ENCODE data around the gene FNDC5. TPM values are rescaled to one million over a fixed set of nuclear protein-coding genes. Genes with fewer than 3 reads are reported as not detected.

The FNDC5 gene
- total and polyA plus RNA-seq, 8 donors = 4.6 to 13.3 (median 8.9) TPM; not detected in 1

GRCh38 chr1:32878637-32879041 lies 7.9 kb upstream of the FNDC5 start:
- no peaks in the 10 kb centered on the region for H3K9me3 ChIP-seq

GRCh38 chr1:32878183-32878582 lies 7.5 kb upstream of the FNDC5 start:
- no peaks in the 10 kb centered on the region for H3K36me3 ChIP-seq
- ATAC-seq = no peak
- H3K9me3 ChIP-seq = no peaks in the 10 kb centered on the region
- intact Hi-C loops (cut with DNase I) = loop anchor here in 1 of 2 donors (10.0 kb wide), 1 partner anchor 207 kb away; the partner anchor contains the start of gene AZIN2
- peaks cover 0 to 56% of the 10 kb centered on the region in 2 donors for H3K27me3 ChIP-seq
- H3K4me3 ChIP-seq = no peak overlapping the region
- no peak overlapping the region for H3K27ac ChIP-seq
- DNase-seq = peak in 1 of 4 donors; percentile 13
- no peaks in the 10 kb centered on the region for H3K4me1 ChIP-seq
- TF ChIP-seq, protein P1, sequence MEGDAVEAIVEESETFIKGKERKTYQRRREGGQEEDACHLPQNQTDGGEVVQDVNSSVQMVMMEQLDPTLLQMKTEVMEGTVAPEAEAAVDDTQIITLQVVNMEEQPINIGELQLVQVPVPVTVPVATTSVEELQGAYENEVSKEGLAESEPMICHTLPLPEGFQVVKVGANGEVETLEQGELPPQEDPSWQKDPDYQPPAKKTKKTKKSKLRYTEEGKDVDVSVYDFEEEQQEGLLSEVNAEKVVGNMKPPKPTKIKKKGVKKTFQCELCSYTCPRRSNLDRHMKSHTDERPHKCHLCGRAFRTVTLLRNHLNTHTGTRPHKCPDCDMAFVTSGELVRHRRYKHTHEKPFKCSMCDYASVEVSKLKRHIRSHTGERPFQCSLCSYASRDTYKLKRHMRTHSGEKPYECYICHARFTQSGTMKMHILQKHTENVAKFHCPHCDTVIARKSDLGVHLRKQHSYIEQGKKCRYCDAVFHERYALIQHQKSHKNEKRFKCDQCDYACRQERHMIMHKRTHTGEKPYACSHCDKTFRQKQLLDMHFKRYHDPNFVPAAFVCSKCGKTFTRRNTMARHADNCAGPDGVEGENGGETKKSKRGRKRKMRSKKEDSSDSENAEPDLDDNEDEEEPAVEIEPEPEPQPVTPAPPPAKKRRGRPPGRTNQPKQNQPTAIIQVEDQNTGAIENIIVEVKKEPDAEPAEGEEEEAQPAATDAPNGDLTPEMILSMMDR (IDR thresholded peaks at IDR 0.05) = no peak

More at GRCh38 chr1:32878637-32879041, 7.9 kb upstream of the FNDC5 start:
- no peak overlapping the region for H3K4me3 ChIP-seq
- H3K36me3 ChIP-seq = no peaks in the 10 kb centered on the region
- TF ChIP-seq, protein P1 (IDR thresholded peaks at IDR 0.05) = no peak
- no peak overlapping the region for H3K27ac ChIP-seq
- no peaks in the 10 kb centered on the region for H3K4me1 ChIP-seq
- no peak for ATAC-seq
- intact Hi-C loops (cut with DNase I) = loop anchor here in 1 of 2 donors (10.0 kb wide), 1 partner anchor 206 kb away; the partner anchor contains the start of gene AZIN2
- peaks cover 0 to 53% of the 10 kb centered on the region in 2 donors for H3K27me3 ChIP-seq
- DNase-seq = no peak

GRCh38 chr1:32877211-32878110 lies 6.7 kb upstream of the FNDC5 start:
- intact Hi-C loops (cut with DNase I) = loop anchor here in 1 of 2 donors (10.0 kb wide), 1 partner anchor 207 kb away; the partner anchor contains the start of gene AZIN2
- ATAC-seq = no peak
- no peaks in the 10 kb centered on the region for H3K36me3 ChIP-seq
- no peak overlapping the region for H3K27ac ChIP-seq
- H3K4me1 ChIP-seq = peaks cover 0 to 2% of the 10 kb centered on the region in 2 donors
- H3K9me3 ChIP-seq = no peaks in the 10 kb centered on the region
- peaks cover 0 to 58% of the 10 kb centered on the region in 2 donors for H3K27me3 ChIP-seq
- H3K4me3 ChIP-seq = no peak overlapping the region
- DNase-seq = peak in 1 of 4 donors; percentile 30
- TF ChIP-seq, protein P1 (IDR thresholded peaks at IDR 0.05) = no peak

GRCh38 chr1:32876341-32877210 lies 5.9 kb upstream of the FNDC5 start:
- TF ChIP-seq, protein P1 (IDR thresholded peaks at IDR 0.05) = peak; percentile 88 to 93

More at GRCh38 chr1:32876341-32877210, 5.9 kb upstream of the FNDC5 start:
- Histone ChIP-seq H3K9me3 (no peaks in the 10 kb centered on the region), H3K4me1 (peaks cover 0 to 2% of the 10 kb centered on the region in 2 donors), H3K36me3 (no peaks in the 10 kb centered on the region), H3K4me3 (no peak overlapping the region), H3K27ac (no peak overlapping the region), H3K27me3 (peaks cover 0 to 62% of the 10 kb centered on the region in 2 donors)
- intact Hi-C loops (cut with DNase I) = loop anchor here in 1 of 2 donors (10.0 kb wide), 1 partner anchor 208 kb away; the partner anchor contains the start of gene AZIN2
- peak; percentile 90 for ATAC-seq
- peak in 2 of 4 donors; percentile 58 to 93 for DNase-seq
